Measurements from ENCODE around the gene SPHK2.

Gene SPHK2

GRCh38 chr19:48635966-48636858 is 16.9 kb downstream of the SPHK2 start:
- DNase-seq (ENCODE audit: low read depth in 2 of 3, low spot score in 1 of 3): no peak

GRCh38 chr19:48636859-48637448 is 17.6 kb downstream of the SPHK2 start, which contains the start of gene DBP:
Gene DBP (minus strand): TSS chr19:48637379. CDS start chr19:48636994, 385 bp downstream.
- no peak for DNase-seq (ENCODE audit: low read depth in 2 of 3, low spot score in 1 of 3)

- DNase-seq (ENCODE audit: low read depth in 2 of 3, low spot score in 1 of 3): peak; percentile 94 to 97 (median 96)
Observed at GRCh38 chr19:48637449-48637947, 18.2 kb downstream of the SPHK2 start.

GRCh38 chr19:48637948-48638830 is 18.9 kb downstream of the SPHK2 start:
- peak; percentile 66 to 72 (median 67) for DNase-seq (ENCODE audit: low read depth in 2 of 3, low spot score in 1 of 3)

DNA sequence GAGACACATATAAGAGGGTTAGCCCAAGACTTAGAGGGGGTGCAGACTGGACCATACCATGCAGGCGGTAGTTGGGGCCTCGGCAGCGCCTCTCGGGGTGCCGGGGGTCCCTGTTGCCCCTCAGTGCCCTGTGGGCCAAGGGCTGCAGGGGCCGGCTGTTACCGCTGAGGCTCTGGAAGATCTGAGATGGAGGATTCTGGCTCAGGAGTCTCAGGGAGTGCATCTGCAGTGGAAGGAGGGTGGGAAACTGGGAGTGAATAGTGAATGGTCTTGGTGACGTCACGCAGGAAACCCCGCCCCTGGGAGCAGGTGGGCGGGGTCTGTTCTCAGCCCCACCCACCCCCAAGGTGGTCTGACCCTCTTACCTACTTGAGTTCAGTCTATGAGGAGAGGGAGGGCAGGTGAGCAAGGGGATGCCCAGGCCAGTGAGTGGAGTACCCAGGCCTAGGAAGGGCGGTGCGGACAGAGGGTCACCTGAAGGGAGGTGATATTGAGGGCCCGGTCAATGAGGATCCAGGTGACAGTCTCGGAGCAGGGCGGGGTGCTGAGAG is 19.6 kb downstream of the SPHK2 start:
- no peak for DNase-seq (ENCODE audit: low read depth in 2 of 3, low spot score in 1 of 3)

GRCh38 chr19:48639483-48640375 is 20.4 kb downstream of the SPHK2 start:
- DNase-seq (ENCODE audit: low read depth in 2 of 3, low spot score in 1 of 3): no peak

DNA sequence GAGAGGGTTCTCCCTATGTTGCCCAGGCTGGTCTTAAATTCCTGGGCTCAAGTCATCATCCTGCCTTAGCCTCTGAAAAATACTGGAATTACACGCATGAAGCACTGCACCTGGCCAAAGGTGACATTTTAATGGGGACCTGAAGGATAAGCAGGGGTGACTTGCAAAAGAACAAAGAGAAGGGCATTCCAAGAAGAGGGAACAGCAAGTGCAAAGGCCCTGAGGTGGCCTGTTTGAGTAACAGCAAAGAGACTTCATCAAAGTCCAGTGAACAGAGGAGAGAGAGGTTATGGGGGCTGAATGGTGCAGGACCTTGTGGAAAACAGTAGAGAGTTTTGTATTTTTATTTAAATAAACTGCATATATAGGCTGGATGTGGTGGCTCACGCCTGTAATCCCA is 22.5 kb downstream of the SPHK2 start:
- DNase-seq (ENCODE audit: low read depth in 2 of 3, low spot score in 1 of 3): no peak

DNA sequence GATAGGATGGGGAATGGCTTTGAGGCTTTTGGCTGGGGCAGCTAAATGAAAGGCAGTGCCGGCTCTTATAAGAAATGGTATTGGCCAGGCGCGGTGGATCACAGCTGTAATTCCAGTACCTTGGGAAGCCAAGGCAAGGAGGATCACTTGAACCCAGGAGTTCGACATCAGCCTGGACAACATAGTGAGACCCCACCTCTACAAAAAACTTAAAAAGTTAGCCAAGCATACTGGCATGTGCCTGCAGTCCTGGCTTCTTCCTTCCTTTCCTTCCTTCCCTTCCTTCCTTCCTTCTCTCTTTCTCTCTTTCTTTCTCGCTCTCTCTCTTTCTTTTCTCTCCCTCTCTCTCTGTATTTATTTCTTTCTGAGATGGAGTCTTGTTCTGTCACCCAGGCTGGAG is 23.6 kb downstream of the SPHK2 start:
- DNase-seq (ENCODE audit: low read depth in 2 of 3, low spot score in 1 of 3): no peak

GRCh38 chr19:48644355-48644754 is 25.0 kb downstream of the SPHK2 start:
- DNase-seq (ENCODE audit: low read depth in 2 of 3, low spot score in 1 of 3): no peak

- DNase-seq (ENCODE audit: low read depth in 2 of 3, low spot score in 1 of 3): peak; percentile 69 to 76 (median 71)
Observed at GRCh38 chr19:48644839-48645619, 25.7 kb downstream of the SPHK2 start.

GRCh38 chr19:48645620-48646000 is 26.3 kb downstream of the SPHK2 start:
- no peak for DNase-seq (ENCODE audit: low read depth in 2 of 3, low spot score in 1 of 3)

DNA sequence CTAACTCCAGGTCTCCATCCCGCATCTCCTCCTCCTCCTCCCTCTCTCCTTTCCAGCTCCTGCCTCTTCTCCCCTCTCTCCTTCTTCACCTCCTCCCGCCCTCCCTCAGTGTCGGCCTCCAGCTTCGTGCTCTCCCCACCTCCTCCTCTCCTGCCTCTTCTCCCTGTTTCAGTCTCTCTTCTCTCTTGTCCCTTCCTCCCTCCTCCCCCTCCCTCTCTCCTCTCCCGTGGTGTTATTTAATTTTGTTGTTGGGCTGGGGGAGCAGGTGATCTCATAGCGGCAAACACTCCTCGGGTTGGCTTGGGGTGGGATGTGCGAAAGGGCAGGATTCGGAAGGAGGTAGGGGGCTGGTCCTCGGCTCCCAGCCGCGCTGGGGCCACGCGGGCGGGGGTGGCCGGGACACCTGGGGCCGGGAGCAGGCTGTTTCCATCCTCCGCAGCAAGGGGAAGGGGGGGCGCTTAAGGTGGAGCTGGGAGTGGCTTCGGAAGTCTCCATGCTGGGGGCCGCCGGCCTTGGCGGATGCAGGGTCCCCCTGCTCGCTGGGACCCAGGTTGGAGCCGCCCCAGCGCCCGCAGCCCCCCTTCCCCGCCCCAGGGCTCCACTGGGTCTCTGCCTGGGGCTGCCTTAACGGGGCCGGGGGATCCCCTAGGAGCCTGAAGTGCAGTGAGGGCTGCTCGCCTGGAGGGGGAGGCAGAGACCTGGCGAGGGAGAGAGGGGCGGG is 26.9 kb downstream of the SPHK2 start, which contains the start of gene CA11:
Gene CA11, minus strand, starts transcription at position 187 of the 721 bp plus-strand sequence. CDS start 555 bp downstream, outside the sequence.
- peak; percentile 85 to 88 (median 88) for DNase-seq (ENCODE audit: low read depth in 2 of 3, low spot score in 1 of 3)

- DNase-seq (ENCODE audit: low read depth in 2 of 3, low spot score in 1 of 3): no peak
Observed at GRCh38 chr19:48646722-48647216, 27.5 kb downstream of the SPHK2 start.

DNA sequence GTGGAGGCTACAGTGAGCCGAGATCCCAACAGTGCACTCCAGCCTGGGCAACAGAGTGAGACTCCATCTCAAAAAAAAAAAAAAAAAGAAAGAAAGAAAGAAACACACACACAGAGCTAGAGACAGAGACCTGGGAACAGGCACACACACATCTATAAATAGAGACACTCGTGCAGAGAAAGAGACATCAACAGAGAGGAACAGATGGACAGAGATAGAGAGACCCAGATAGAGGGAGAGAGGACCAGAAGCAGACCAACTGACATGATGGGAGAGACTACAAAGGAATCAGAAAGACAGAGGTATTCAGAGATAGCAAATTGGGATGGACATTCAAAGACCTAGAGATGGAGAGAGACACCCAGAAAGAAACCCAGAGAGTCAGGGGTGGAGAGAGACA is 28.8 kb downstream of the SPHK2 start:
- no peak for DNase-seq (ENCODE audit: low read depth in 2 of 3, low spot score in 1 of 3)

GRCh38 chr19:48650974-48651682 is 31.8 kb downstream of the SPHK2 start:
- no peak for DNase-seq (ENCODE audit: low read depth in 2 of 3, low spot score in 1 of 3)

DNA sequence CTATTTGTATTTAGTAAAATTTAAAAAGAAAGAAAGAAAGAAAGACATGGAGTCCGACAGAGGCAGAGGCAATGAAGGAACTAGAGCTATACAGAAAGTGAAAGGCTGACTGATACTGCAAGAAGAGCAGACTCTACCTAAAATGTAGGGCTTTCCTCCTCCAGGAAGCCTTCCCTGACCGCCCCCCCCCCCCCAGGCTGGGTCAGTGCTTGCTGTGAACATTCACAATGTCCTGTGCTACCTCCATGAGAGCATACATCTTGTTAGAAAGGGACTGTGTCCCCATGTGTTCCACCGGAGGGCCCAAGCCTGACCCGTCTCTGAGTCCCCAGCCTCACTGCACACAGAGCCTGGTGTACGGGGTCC is 32.4 kb downstream of the SPHK2 start:
- no peak for DNase-seq (ENCODE audit: low read depth in 2 of 3, low spot score in 1 of 3)

GRCh38 chr19:48654299-48655059 is 35.2 kb downstream of the SPHK2 start:
- DNase-seq (ENCODE audit: low read depth in 2 of 3, low spot score in 1 of 3): no peak
